NCI-H69 (cell line): Measurements from ENCODE around the gene ZMYM5.
"Not testable (repeated sequence)": the region's sequence is repeated elsewhere in the genome, so short reads cannot be mapped to it uniquely, and the experiment has no call there.

Experiments
- DNase-seq: peaks from one replicate; lab custom pipeline; 2025; lab: John Stamatoyannopoulos, UW

Gene ZMYM5

DNA sequence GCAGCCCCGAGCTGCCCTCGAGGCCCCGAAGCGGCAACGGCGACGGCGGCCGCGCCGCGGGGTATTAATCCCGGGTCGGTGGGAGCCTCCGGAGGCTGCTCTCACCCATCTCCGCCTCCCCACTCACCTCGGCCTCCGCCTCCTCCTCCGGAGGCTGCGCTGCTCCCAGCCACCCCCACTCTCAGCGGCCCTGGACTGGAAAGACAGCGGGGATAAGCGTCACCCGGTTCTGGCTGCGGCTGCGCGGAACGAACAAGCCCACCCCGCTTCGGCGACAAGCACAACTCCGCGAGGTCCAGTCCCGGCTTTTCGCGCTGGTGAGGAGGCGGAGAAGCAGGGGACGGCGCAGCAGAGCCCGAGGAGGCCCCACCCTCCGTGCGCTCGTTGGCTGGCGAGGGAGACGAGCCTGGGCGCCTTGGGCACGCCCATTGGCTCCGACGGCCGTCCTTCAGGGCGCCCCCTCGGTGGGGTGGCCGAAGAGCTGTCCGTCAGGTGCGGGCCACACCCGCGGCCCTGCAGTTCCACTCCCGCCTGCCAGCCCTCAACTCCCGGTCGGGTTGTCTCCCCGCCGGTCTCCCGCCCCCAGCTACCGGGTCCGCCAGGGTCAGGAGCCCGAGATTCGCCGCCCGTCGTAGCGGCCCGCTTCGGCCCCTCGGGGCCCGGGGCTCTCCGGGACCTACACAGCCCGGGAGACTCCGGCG, at the start of gene ZMYM5:
Gene ZMYM5 (minus strand): TSS at position 327 of the 701 bp plus-strand sequence. CDS start 11,469 bp downstream, outside the sequence.
- DNase-seq, result peak; percentile 97

DNA sequence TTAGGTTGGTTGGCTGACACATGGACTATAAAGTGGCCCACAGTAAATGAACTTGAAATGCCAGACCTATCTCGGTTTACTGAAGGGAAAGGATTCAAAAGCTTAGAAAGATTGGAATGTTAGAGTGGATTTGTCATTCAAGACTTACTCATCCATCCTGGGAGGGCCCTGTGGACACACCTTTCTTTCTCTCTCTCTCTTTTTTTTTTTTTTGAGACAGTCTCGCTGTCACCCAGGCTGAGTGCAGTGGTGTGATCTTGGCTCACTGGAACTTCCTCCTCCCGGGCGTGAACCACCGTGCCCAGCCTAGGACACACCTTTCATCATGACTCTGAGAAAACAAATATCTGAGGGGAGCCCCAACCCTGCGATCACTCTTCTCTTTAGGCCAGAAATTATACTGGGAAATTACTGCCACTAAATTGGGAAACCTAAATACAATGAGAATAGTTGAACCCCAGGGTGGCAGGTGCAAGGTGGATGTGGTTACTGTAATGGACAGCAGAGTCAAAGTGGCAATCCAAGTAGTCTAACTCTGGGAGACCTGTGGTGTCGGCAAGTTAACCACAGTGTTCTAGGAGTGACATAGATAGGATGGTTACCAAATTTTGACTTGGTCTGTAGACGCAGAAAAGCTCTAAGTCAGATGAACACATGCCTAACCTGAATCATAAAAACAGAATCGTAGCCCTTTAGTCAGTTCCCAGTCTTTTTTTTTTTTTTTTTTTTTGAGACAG, 47.1 kb upstream of the ZMYM5 start:
- DNase-seq, result no peak

DNA sequence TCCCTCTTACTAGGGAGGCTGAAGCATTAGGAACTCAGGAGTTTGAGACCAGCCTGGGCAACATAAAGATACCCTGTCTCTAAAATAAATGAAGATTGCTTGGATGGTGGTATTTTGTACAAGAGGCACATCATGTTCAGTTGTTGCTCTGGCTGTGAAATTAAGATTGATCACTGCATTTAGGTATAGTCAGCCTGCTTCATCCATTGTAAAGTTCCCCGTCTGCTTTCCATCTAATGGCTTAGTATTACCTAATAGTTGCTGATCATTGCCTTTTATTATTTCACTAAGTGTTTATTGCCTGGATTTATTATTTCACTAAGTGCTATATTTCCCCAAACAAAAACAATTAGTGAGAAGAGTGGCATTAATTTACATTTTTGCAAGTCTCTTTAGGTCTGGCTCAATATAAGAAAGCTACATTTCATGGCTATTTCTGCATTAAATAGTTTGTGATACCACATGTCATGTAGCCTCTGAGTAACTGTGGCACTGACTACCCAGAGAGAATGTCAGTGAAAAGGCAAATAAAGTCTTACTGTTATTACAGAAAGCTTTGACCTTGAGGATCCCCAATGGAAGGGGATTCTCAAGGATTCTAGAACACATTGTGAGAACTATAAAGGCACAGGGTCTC, 45.0 kb upstream of the ZMYM5 start:
- no peak for DNase-seq

DNA sequence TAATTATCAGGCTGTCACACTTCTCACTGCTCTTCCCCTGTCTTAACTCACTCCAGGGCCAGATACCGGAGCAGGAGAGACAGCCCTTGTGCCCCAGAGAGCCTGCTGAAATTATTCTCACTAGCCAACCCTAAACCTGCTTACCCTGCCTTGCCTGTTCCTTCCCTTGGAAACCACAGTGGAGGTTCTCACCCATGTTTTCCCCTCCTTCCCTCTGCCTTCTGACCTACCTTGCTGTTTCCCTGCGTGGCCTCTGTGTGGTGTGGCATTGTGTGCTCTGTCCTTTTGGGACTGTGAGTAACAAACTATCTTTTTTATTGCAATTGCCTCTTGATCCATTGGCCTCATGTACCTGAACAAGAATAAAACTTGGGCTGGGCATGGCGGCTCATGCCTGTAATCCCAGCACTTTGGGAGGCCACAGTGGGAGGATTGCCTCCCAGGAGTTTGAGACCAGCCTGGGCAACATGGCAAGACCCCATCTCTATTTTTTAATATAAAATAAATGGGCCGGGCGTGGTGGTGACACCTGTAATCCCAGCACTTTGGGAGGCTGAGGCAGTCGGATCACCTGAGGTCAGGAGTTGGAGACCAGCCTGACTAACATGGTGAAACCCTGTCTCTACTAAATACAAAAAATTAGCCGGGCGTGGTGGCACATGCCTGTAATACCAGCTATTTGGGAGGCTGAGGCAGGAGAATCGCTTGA, 42.2 kb upstream of the ZMYM5 start:
- DNase-seq, result not testable (repeated sequence)

DNA sequence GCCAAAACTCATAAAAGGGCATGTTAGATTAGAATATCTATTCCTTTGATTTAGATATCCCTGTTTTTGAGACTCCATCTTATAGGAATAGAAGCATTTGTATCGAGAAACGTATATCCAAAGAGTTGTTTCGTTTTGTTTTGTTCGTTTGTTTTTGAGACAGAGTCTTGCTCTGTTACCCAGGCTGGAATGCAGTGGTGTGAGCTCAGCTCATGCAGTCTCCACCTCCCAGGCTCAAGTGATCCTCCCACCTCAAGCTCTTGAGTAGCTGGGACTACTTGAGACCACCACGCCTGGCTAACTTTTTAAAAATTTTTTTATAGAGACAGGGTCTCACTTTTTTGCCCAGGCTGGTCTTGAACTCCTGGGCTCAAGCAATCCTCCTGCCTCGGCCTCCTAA, 26.6 kb upstream of the ZMYM5 start:
- no peak for DNase-seq

DNA sequence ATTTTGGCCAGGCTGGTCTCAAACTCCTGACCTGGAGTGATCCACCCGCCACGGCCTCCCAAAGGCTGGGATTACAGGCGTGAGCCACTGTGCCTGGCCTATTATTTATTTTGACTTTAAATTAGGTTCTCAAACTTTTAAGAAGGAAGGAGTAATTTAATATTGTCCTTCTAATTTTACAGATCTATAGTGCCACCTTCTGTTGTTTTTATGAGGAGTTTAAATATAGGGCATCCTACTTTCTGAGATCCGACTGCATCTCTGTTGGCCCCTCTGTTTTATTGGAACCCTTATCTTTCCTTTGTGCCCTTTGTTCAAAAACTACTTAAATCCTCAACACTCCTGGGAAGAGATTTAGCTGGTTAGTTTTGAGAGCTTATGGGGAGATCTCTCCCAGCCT, 25.4 kb upstream of the ZMYM5 start:
- DNase-seq, result no peak

DNA sequence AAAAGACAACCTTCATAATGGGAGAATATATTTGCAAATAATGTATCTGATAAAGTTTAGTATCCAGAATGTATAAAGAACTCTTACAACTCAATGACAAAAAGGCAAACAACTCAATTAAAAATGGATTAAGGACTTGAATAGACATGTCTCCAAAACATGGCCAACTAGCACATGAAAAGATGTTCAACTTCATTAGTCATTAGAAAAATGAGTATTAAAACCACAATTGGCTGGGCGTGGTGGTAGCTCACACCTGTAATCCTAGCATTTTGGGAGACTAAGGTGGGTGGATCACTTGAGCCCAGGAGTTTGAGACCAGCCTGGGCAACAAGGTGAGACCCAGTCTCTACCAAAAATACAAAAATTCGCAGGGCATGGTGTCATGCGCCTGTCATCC, 18.8 kb upstream of the ZMYM5 start:
- DNase-seq, result no peak

DNA sequence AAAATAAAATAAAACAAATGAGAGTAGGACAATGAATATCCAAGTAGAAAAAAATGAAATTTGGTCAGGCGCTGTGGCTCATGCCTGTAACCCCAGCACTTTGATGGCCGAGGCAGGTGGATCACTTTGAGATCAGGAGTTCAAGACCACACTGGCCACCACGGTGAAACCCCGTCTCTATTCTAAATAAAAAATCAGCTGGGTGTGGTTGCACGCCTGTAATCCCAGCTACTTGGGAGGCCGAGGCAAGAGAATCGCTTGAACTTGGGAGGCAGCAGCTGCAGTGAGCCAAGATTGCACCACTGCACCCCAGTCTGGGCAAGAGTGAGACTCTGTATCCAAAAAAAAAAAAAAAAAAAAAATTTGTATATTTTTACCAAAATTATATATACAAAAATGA, 18.2 kb upstream of the ZMYM5 start:
- DNase-seq, result no peak

DNA sequence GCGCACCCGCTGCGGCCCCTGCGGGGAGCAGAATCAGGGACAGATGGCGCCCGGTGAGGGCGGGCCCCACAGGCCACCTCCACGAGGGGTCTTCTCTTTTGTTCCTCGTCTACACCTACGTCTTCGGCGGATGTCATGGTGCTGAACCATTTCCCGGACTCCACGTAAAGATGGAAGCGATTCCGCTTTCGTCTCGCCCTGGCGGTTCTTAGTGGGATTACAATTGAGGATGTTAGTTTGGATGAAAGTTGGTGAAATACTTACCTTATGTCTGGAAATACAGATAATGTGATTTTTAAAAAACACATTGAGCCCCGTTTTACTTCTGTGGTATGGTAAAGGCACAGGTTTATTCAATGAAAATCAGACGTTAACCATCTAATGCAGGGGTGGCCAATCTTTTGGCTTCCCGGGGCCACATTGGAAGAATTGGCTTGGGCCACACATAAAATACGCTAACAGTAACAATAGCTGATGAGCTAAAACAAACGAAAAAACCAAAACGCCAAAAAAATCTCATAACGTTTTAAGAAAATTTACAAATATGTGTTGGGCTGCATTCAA, 1.4 kb upstream of the ZMYM5 start:
- DNase-seq, result peak; percentile 88

DNA sequence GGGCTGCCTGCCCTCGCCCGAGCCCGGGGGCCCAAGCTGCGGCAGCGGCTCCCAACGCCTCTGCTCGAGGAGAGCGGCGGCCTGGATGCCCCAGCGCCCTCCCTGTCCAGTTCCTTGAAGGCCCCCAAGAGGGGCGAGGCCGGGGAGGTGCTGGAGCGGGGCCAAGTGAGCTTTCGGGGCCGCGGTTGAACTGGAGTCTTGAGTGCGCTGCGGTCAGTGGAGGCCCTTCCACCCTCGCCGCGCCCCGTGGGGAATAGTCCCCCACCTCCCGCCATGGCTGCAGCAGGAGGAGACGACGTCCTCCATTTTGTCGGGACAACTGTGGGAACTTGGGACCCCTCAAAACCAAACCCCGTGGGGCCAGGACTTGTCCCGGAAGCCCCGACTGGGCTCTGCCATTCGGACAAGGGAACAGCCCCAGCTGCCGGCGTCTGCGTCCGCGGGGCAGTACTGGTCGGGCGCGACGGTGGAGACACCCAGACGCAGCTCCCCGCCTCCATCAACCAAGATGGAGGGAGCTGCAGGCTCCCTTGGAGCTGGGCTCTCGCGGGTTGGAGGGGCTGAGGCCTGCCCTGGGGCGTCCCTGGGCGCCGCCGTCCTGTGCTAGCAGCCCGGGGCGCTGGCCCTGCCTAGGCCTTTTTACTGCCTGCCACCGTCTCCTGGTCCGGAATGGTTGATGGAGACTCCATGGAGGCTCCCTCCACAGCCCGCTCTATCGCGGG, 736 bp upstream of the ZMYM5 start:
- peak; percentile 80 for DNase-seq

DNA sequence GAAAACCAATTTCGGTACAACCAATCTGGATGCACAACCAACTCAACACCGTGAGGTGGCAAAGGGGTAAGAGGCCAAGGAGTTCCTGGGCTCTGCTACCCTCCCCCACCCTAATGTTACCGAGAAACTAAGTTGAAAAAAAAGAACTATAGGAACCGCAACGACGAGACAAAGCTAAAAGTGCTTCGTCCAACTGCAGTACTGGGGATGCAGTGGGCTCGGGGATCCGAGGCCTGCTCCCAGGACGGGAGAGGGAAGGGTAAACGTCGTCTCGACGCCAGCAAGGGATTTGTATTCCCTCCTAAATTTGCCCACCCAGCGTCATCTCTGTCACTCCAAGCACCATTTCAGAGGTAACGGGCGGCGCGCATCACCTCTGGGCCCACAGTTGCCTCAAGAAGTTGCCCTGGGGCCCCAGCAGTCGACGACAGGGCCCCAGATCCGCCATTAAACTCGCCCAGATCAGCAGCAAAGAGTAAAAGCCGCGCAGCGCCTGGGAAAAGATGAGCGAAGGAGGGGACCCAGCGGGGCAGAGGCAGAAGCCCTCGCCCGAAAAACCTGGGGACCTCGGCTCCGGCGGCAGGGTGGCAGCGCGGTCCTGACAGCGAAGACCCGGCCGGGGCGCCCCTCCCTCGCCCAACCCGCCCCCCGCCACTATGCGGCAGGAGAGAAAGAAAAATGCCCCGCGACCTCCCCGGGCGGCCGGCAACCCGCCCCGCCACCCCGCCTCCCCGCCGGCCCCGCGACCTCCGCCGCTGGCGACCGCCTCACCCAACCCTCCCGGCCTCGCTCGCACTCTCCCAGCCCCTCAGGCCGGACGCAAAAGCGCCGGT, 752 bp downstream of the ZMYM5 start:
- peak; percentile 56 for DNase-seq

DNA sequence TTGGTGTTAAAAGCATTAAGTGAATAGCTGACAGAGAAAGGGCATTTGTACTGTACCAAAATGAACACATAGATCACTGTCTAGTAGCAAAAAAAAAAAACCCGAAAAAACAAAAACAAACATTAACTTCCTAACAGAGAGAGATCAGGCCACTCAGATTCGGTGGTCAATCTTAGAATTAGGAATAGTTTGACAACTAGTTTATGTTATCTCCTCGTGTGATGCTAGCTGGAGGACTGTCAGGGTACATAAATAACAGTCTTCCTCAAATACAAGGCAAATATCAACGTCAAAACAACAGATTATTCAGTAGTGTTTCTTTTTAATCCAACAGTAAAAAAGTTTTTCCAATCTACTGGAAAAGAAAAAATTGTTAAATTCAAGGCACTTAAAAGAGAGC, 1.7 kb downstream of the ZMYM5 start:
- no peak for DNase-seq

DNA sequence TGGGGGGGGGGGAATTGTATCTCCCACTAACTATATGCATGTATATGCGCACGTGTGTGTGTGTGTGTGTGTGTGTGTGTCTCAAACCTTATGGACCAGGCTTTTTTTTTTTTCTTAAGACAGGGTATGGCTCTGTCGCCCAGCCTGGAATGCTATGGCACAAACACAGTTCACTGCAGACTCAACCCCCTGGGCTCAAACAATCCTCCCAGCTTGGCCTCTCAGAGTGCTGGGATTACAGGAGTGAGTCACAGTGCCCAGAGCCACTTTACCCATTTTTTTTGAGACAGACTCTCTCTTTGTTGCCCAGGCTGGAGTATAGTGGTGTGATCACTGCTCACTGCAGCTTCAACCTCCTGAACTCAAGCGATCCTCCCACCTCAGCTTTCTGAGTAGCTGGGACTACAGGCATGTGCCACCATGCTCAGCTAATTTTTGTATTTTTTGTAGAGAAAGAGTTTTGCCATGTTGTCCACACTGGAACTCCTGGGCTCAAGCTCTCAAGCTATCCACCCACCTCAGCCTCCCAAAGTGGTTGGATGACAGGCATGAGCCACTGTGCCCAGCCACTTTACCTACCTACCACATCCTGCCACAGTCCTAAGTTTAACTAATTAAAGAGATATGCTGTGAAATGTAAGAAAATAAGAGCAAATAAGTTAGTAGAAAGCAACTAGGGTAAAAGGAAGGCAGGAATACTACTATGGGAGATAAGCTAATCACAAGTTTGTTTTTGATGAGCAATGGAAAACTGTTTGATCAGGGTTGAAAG, 2.4 kb downstream of the ZMYM5 start:
- DNase-seq, result peak; percentile 9

DNA sequence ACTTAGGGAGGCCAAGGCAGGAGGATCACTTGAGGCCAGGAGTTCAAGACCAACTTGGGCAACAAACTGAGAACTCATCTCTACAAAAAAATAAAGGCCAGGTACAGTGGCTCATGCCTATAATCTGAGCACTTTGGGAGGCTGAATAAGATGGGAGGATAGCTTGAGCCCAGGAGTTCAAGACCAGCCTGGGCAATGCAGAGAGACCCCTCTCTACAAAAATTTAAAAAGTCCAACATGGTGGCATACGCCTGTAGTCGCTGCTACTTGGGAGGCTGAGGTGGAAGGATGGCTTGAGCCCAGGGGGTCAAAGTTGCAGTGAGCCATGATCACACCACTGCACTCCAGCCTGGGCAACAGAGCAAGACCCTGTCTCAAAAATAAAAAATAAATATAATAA, 5.8 kb downstream of the ZMYM5 start:
- DNase-seq, result not testable (repeated sequence)

DNA sequence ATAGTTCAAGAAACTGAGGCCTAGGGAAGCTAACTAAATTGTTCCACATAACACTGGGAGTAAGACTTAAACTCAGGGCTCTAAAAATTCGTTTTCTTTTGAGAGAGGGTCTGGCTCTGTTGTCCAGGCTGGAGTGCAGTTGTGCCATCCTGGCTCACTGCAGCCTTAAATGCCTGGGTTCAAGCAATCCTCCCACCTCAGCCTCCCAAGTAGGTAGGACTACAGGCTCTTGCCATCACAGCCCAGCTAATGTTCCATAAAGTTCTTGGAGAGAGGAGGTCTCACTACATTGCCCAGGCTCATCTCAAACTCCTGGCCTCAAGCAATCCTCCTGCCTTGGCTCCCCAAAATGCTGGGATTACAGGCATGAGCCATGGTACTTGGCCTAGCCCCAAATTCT, 10.7 kb downstream of the ZMYM5 start:
- DNase-seq, result no peak

DNA sequence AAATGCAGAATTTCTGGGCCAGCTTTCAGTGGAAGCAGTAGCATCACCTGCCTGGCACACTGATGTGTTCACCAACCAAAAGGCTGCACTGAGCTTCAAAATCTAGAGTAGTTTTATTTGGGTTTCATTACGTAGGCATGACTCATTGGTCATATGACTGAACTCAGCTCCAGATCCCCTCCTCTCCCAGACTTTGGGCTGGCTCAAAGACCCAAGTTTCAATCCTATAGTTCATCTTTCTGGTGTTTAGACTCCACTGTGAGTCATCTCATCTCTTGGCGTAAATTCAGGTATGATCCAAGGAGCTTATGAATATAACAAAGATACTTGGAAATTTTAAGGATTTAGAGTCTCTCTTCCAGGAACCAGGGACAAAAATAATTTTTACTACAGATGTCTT, 17.7 kb downstream of the ZMYM5 start:
- DNase-seq, result peak; percentile 11

DNA sequence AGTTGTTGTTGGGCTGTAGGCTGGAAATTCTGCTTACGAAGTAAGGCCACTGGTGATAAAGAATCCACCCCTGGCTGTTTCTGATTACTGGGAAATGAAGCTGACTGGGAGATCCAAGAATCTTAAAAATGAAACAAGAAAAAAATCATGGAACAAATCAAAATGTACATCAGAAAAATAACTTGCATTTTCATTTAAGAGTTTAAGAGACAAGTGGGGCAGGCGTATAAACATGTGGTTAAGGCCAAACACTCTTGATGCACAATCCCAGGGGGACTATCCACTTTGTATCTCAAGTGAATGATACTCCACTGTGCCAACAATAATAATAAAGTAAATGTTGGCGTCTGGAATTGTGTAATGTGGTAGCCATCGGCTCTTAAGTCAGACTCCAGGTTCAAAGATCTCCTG, 24.6 kb downstream of the ZMYM5 start:
- DNase-seq, result no peak

DNA sequence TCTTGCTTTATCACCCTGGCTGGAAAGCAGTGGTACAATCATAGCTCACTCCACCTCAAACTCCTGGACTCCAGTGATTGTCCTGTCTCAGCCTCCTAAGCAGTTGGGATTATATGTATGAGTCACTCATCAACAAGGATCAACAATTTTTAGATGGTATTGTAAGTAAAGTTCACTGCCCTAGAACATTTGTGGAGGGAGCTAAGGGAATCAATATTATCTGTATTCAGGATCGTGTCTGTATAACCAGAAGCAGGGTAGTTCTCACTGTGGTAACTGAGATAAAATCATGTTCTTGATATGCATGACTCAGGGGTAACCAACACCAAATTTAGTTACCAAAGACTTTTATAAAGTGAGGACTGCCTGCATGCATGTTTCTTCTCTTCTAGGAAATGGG, 27.0 kb downstream of the ZMYM5 start:
- DNase-seq, result no peak

DNA sequence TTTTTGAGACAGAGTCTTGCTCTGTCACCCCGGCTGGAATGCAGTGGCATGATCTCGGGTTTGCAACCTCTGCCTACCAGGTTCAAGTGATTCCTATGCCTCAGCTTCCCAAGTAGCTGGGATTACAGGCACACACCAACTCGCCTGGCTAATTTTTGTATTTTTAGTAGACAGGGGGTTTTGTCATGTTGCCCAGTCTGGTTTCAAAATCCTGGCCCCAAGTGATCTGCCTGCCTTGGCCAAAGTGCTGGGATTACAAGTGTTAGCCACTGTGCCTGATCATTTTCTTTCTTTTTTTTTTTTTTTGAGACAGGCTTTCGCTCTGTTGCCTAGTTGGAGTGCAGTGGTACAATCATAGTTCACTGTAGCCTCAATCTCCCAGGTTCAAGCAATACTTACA, 28.7 kb downstream of the ZMYM5 start:
- no peak for DNase-seq

DNA sequence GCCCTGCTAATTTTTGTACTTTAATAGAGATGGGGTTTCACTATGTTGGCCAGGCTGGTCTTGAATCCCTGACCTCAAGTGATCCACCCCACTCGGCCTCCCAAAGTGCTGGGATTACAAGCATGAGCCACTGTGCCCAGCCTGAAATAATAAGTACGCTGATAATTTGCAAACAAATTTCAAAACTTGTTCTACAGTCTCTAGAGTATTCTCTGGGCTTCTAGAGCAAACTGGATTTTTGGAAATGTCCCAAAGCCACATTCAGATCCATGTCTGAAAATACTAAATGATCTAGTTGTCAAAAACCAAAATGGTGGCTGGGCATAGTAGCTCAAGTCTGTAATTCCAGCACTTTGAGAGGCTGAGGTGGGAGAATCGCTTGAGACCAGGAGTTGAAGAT, 40.8 kb downstream of the ZMYM5 start:
- no peak for DNase-seq
